Measurements from ENCODE around the gene ERMAP. TPM values are rescaled to one million over a fixed set of nuclear protein-coding genes. Genes with fewer than 3 reads are reported as not detected.
"Not testable (repeated sequence)": the region's sequence is repeated elsewhere in the genome, so short reads cannot be mapped to it uniquely, and the experiment has no call there.

ERMAP gene
- total RNA-seq, 2 experiments from 2014 or later: 3.1 TPM

- DNase-seq: no peak
- CTCF ChIA-PET: no interaction called here
- Mint-ChIP-seq H3K4me3 (no peak overlapping the region), H3K4me1 (ENCODE audit: low read depth) (no peaks in the 10 kb centered on the region), H3K36me3 (ENCODE audit: low read depth) (no peaks in the 10 kb centered on the region), H3K27me3 (ENCODE audit: low read depth) (peaks cover 20% of the 10 kb centered on the region), H3K9me3 (peaks cover 4% of the 10 kb centered on the region), H3K27ac (no peak overlapping the region)
- intact Hi-C loops (cut with micrococcal nuclease): no loop called here
Measured at GRCh38 chr1:42861014-42861399, 44.1 kb downstream of the ERMAP start.

GRCh38 chr1:42866549-42866948 is 49.6 kb downstream of the ERMAP start:
- H3K4me1 Mint-ChIP-seq (ENCODE audit: low read depth): no peaks in the 10 kb centered on the region
- CTCF ChIA-PET: no interaction called here
- H3K4me3 Mint-ChIP-seq: no peak overlapping the region
- no peak for DNase-seq
- peaks cover 9% of the 10 kb centered on the region for H3K27me3 Mint-ChIP-seq (ENCODE audit: low read depth)
- H3K36me3 Mint-ChIP-seq (ENCODE audit: low read depth): no peaks in the 10 kb centered on the region
- no peak overlapping the region for H3K27ac Mint-ChIP-seq
- intact Hi-C loops (cut with micrococcal nuclease): no loop called here
- H3K9me3 Mint-ChIP-seq: no peaks in the 10 kb centered on the region

- CTCF ChIA-PET; DNase-seq; H3K9me3 Mint-ChIP-seq; H3K4me3 Mint-ChIP-seq; intact Hi-C loops (cut with micrococcal nuclease); H3K27ac Mint-ChIP-seq; H3K27me3 Mint-ChIP-seq (ENCODE audit: low read depth); H3K36me3 Mint-ChIP-seq (ENCODE audit: low read depth); H3K4me1 Mint-ChIP-seq (ENCODE audit: low read depth): not testable (repeated sequence)
Measured at GRCh38 chr1:42868466-42868865, 51.5 kb downstream of the ERMAP start.

DNA sequence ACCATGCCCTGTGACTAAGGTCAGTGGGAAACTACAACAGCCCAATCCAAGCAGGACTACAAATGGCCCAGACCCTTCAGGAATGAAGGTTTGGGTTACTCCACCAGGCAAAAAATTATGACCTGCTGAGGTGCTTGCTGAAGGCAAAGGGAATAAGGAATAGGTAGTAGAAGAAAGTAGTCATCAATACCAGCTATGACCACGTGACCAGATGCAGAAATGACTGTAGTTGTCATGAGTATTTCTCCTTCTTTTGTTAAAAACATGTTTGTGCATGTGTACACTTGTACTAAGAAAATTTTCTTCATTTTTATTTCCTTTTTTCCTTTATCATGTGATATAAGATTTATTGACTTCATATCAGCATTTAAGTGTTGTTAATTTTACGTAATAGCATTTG is 52.3 kb downstream of the ERMAP start:
- intact Hi-C loops (cut with micrococcal nuclease): not testable (repeated sequence)

GRCh38 chr1:42869751-42870150 is 52.8 kb downstream of the ERMAP start:
- CTCF ChIA-PET; DNase-seq; H3K4me3 Mint-ChIP-seq; H3K36me3 Mint-ChIP-seq (ENCODE audit: low read depth); H3K9me3 Mint-ChIP-seq; H3K27ac Mint-ChIP-seq; intact Hi-C loops (cut with micrococcal nuclease); H3K27me3 Mint-ChIP-seq (ENCODE audit: low read depth); H3K4me1 Mint-ChIP-seq (ENCODE audit: low read depth): not testable (repeated sequence)

More for the DNA sequence above, 52.3 kb downstream of the ERMAP start:
- H3K4me3 Mint-ChIP-seq; H3K36me3 Mint-ChIP-seq (ENCODE audit: low read depth); CTCF ChIA-PET; H3K27me3 Mint-ChIP-seq (ENCODE audit: low read depth); H3K4me1 Mint-ChIP-seq (ENCODE audit: low read depth); DNase-seq; H3K9me3 Mint-ChIP-seq; H3K27ac Mint-ChIP-seq: not testable (repeated sequence)

DNA sequence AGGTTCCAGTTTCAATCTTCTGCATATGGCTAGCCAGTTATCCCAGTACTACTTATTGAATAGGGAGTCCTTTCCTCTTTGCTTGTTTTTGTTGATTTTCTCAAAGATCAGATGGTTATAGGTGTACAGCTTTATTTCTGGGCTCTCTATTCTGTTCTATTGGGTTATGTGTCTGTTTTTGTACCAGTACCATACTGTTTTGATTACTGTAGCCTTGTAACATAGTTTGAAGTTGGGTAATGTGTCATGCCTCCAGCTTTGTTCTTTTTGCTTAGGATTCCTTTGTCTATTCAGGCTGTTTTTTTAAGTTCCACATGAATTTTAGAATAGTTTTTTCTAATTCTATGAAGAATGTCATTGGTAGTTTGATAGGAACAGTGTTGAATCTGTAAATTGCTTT is 56.2 kb downstream of the ERMAP start:
- H3K36me3 Mint-ChIP-seq (ENCODE audit: low read depth); H3K4me1 Mint-ChIP-seq (ENCODE audit: low read depth); H3K4me3 Mint-ChIP-seq; DNase-seq; H3K9me3 Mint-ChIP-seq; CTCF ChIA-PET; H3K27ac Mint-ChIP-seq; H3K27me3 Mint-ChIP-seq (ENCODE audit: low read depth); intact Hi-C loops (cut with micrococcal nuclease): not testable (repeated sequence)

DNA sequence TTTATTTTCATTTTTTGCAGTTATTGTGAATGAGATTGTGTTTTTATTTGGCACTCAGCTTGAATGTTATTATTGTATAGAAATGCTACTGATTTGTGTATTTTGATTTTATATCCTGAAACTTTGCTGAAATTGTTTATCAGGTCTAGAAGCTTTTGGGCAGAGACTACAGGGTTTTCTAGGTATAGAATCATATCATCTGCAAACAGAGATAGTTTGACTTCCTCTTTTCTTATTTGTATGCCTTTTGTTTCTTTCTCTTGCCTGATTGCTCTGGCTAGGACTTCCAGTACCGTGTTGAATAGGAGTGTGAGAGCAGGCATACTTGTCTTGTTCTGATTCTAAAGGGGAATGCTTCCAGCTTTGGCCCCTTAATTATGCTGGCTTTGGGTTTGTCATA is 56.7 kb downstream of the ERMAP start:
- Mint-ChIP-seq H3K9me3 (peaks cover 5% of the 10 kb centered on the region), H3K27me3 (ENCODE audit: low read depth) (peaks cover 2% of the 10 kb centered on the region), H3K4me1 (ENCODE audit: low read depth) (no peaks in the 10 kb centered on the region), H3K4me3 (no peak overlapping the region), H3K27ac (no peak overlapping the region), H3K36me3 (ENCODE audit: low read depth) (no peaks in the 10 kb centered on the region)
- CTCF ChIA-PET: no interaction called here
- no peak for DNase-seq
- intact Hi-C loops (cut with micrococcal nuclease): no loop called here

DNA sequence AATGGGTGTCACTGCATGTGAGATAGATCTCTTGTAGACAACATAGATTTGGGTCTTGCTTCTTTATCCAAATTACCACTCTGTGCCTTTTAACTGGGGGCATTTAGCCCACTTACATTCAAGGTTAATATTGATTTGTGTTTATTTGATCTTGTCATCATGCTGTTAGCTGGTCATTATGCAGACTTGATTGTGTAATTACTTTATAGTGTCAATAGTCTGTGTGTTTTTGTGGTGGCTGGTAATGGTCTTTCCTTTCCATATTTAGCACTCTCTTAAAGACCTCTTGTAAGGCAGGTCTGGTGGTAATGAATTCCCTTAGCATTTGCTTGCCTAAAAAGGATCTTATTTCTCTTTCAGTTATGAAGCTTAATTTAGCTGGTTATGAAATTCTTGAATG is 59.1 kb downstream of the ERMAP start:
- Mint-ChIP-seq H3K27ac (no peak overlapping the region), H3K4me3 (no peak overlapping the region), H3K36me3 (ENCODE audit: low read depth) (no peaks in the 10 kb centered on the region), H3K9me3 (peaks cover 5% of the 10 kb centered on the region), H3K4me1 (ENCODE audit: low read depth) (no peaks in the 10 kb centered on the region), H3K27me3 (ENCODE audit: low read depth) (peaks cover 2% of the 10 kb centered on the region)
- CTCF ChIA-PET: no interaction called here
- DNase-seq: no peak
- intact Hi-C loops (cut with micrococcal nuclease): no loop called here

DNA sequence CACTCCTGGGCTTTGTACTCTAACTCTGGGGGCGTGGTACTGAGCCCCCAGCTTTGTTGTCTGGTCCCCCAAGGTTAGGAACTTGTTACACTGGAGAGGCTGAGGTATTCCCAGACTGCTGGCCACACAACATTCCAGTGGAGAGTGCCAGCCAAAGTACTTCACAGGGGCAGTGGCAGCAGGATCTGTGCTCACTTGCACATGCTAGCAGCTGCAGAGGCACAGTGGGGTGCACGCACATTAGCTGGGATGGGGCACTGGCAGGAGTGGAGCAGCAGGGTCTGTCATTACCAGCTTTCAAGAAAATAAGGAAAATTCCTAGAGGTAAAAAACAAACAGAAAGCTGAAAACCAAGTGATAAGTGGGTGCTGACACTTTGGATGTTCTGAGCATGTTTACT is 60.5 kb downstream of the ERMAP start:
- no peak overlapping the region for H3K27ac Mint-ChIP-seq
- H3K27me3 Mint-ChIP-seq (ENCODE audit: low read depth): peaks cover 2% of the 10 kb centered on the region
- H3K36me3 Mint-ChIP-seq (ENCODE audit: low read depth): no peaks in the 10 kb centered on the region
- no peak overlapping the region for H3K4me3 Mint-ChIP-seq
- no peaks in the 10 kb centered on the region for H3K4me1 Mint-ChIP-seq (ENCODE audit: low read depth)
- peaks cover 5% of the 10 kb centered on the region for H3K9me3 Mint-ChIP-seq
- CTCF ChIA-PET: no interaction called here
- intact Hi-C loops (cut with micrococcal nuclease): no loop called here
- no peak for DNase-seq

DNA sequence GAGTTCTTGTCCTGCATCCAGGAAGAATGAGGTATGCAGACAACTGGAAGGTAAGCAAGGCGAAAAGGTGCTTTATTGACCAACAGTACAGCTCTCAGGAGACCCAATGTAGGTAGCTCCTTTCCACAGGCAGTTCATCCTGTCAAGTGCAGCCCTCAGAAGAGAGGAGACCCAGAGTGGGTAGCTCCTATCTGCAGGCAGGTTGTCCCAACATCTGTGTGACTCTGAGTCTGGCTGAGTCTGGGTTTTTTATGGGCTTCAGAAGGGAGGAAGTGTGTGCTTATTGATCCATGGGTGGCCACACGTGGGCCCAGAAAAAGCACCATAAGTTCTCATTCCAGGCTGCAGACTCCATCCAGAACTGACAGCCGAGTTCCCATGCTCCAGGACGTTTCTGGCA is 63.5 kb downstream of the ERMAP start:
- Mint-ChIP-seq H3K4me3 (no peak overlapping the region), H3K27me3 (ENCODE audit: low read depth) (peaks cover 2% of the 10 kb centered on the region), H3K4me1 (ENCODE audit: low read depth) (no peaks in the 10 kb centered on the region), H3K36me3 (ENCODE audit: low read depth) (no peaks in the 10 kb centered on the region), H3K9me3 (no peaks in the 10 kb centered on the region), H3K27ac (no peak overlapping the region)
- intact Hi-C loops (cut with micrococcal nuclease): no loop called here
- DNase-seq: no peak
- CTCF ChIA-PET: no interaction called here

GRCh38 chr1:42886046-42886739 is 69.3 kb downstream of the ERMAP start:
- Mint-ChIP-seq H3K9me3 (no peaks in the 10 kb centered on the region), H3K27ac (no peak overlapping the region), H3K36me3 (ENCODE audit: low read depth) (no peaks in the 10 kb centered on the region), H3K4me3 (no peak overlapping the region), H3K27me3 (ENCODE audit: low read depth) (no peaks in the 10 kb centered on the region), H3K4me1 (ENCODE audit: low read depth) (no peaks in the 10 kb centered on the region)
- CTCF ChIA-PET: interaction anchor here (0.7 kb wide), 1 partner anchor 147 kb away, joined by 3 read pairs; no protein-coding TSS in a partner anchor
- intact Hi-C loops (cut with micrococcal nuclease): no loop called here
- DNase-seq: no peak

DNA sequence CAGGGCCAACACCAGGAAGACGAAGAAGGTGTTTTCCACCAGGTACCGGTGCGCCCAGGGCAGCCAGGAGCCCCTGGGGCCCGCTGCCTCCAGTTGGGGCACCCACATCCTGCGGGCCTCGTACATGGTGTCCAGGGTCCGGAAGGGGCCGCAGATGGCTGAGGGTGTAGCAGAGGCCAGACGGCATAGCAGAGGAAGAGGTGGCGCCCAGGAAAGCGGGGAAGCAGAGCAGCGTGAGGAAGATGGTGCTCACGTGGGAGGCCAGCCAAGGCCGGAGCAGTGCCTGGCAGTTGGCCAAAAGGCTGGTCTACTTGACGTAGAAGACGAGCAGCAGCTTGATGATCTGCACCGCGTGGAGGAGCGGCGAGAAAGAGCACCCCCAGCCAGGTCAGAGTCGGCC is 69.9 kb downstream of the ERMAP start:
- H3K4me3 Mint-ChIP-seq: no peak overlapping the region
- H3K27me3 Mint-ChIP-seq (ENCODE audit: low read depth): no peaks in the 10 kb centered on the region
- no peak overlapping the region for H3K27ac Mint-ChIP-seq
- intact Hi-C loops (cut with micrococcal nuclease): no loop called here
- DNase-seq: no peak
- H3K9me3 Mint-ChIP-seq: no peaks in the 10 kb centered on the region
- no peaks in the 10 kb centered on the region for H3K36me3 Mint-ChIP-seq (ENCODE audit: low read depth)
- CTCF ChIA-PET: interaction anchor here (0.7 kb wide), 1 partner anchor 146 kb away, joined by 3 read pairs; no protein-coding TSS in a partner anchor
- H3K4me1 Mint-ChIP-seq (ENCODE audit: low read depth): no peaks in the 10 kb centered on the region

GRCh38 chr1:42887366-42887765 is 70.4 kb downstream of the ERMAP start:
- Mint-ChIP-seq H3K9me3 (no peaks in the 10 kb centered on the region), H3K4me3 (no peak overlapping the region), H3K27ac (no peak overlapping the region), H3K27me3 (ENCODE audit: low read depth) (no peaks in the 10 kb centered on the region), H3K4me1 (ENCODE audit: low read depth) (no peaks in the 10 kb centered on the region), H3K36me3 (ENCODE audit: low read depth) (no peaks in the 10 kb centered on the region)
- CTCF ChIA-PET: interaction anchor here (0.7 kb wide), 1 partner anchor 145 kb away, joined by 3 read pairs; no protein-coding TSS in a partner anchor
- intact Hi-C loops (cut with micrococcal nuclease): no loop called here
- no peak for DNase-seq

Data from activated naive CD4-positive, alpha-beta T cell treated with anti-CD3 and anti-CD28 coated beads for 36 hours (primary cell).